ENCODE data around the gene CKLF.
"Not testable (repeated sequence)": the region's sequence is repeated elsewhere in the genome, so short reads cannot be mapped to it uniquely, and the experiment has no call there.

CKLF gene

GRCh38 chr16:66569131-66569530 lies 16.8 kb downstream of the CKLF start:
- no peak for DNase-seq (ENCODE audit: low read depth)

- DNase-seq (ENCODE audit: low read depth): no peak
Measured at GRCh38 chr16:66569827-66570405, 17.5 kb downstream of the CKLF start.

GRCh38 chr16:66572356-66572755 lies 20.0 kb downstream of the CKLF start:
- DNase-seq (ENCODE audit: low read depth): no peak

DNA sequence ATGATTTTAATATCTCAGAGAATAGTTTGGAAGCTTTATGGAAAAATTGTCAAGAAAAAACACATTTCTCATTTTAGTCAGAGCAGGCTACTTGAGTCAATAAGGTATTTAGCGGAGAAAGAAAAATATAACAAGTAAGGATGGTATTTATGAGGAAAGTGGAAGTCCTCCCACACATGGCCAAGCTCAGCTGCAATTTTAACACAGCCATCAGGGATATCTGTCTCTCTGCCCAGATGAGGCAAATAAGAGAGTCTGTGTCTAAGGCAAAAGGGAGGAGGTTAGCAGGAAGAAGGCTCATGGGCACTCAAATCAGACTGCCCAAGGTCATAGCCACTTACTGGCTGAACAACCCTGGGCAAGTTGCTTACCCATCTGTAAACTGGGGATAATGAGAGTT lies 21.7 kb downstream of the CKLF start:
- no peak for DNase-seq (ENCODE audit: low read depth)

- DNase-seq (ENCODE audit: low read depth): no peak
Measured at GRCh38 chr16:66574531-66574930, 22.2 kb downstream of the CKLF start.

DNA sequence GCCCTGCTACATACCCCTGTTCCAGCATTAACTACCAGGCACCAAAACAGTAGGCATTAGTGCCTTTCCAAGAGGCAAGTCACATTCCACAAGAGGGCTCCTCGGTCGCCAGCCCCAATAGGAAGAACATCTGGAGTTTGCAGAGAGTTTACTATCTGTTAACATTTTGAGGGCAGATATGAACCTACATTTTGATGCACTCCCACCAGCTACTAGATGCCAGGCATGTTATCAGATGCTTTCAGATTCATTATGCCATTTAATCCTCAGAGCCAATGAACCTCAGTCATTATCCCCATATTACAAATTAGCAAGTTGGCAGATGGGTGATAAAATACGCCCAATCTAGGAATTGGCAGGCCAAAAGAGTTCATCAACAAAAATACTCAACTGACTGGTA lies 22.7 kb downstream of the CKLF start:
- DNase-seq (ENCODE audit: low read depth): no peak

DNA sequence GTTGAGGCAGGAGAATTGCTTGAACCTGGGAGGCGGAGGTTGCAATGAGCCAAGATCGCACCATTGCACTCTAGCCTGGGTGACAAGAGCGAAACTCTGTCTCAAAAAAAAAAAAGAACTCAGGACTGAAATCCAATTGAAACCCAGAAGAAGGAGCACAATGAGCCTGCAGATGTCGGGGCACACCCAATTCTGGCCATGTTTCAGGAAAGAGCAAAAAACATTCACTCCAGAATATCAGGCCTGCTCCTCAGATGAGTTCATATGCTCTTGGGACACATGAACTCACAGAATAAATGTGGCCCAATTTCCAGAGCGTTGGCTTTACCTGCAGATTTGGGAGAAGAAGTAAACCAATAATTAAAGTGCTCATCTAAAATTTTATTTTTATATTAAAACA lies 23.9 kb downstream of the CKLF start:
- no peak for DNase-seq (ENCODE audit: low read depth)

- DNase-seq (ENCODE audit: low read depth): no peak
Measured at GRCh38 chr16:66578651-66579531, 26.5 kb downstream of the CKLF start, which contains the start of gene CMTM2. Gene CMTM2 (plus strand): TSS chr16:66579463. CDS start chr16:66579608, 145 bp downstream.

DNA sequence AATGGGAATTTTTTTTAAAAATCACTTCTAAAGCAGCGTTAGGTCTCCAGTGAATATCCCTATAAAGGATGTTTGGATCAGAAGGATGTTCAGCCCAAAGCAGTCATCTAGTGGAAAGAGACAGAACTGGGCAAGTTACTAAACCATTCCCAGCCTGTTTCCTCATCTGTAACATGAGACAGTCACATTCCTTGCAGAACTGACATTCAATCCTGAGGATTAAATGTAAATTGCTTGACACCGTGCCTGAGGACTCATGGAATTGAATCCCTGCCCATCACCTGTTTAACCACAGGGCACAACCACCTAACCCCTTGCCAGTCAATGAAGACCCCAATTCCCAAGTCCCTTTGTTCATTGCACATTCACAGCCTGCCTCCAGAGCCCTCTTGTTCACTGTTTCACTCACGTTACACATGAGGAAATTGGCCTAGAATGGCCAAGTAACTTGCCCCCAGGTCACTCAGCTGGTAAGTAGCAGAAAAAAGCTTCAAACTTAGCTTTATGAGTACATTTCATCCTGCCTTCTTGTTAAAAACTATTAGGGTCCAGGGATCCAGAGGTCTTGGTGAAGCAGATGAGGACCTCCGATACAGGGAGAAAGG lies 28.3 kb downstream of the CKLF start:
- no peak for DNase-seq (ENCODE audit: low read depth)

DNA sequence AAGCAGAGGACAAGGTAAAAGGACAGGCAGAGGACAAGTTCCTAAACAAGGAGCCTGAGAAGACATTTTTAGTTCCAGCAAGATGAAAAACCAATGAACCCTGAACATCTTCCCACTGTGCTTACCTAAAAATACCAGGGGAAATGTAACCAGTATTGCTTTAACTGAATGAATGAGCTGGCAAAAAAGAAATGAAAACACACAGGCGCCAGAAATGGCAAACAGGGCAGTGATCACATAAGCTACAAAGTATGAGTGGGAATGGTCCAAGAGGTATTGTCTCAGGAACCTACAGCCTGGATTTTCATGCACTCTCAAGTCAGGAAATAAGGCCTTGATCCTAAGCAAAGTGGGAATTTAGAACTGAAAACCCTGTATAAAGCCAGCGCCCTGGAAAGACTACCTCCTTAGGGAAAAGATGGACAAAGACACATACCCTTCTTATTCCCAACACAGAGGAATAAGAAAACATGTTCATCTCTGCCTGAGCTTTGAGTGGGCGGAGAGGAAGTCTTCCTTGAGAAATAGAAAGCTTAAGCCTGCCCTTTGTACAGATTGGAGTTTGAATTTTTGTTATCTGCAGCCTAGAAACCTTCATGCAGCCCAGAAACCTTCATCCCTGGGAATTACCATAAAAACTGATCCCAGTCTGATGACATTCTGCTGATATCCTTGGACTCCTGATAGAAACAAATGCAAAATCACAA lies 29.0 kb downstream of the CKLF start:
- no peak for DNase-seq (ENCODE audit: low read depth)

- DNase-seq (ENCODE audit: low read depth): no peak
Measured at GRCh38 chr16:66585481-66586239, 33.3 kb downstream of the CKLF start.

- DNase-seq (ENCODE audit: low read depth): no peak
Measured at GRCh38 chr16:66587881-66588600, 35.7 kb downstream of the CKLF start.

DNA sequence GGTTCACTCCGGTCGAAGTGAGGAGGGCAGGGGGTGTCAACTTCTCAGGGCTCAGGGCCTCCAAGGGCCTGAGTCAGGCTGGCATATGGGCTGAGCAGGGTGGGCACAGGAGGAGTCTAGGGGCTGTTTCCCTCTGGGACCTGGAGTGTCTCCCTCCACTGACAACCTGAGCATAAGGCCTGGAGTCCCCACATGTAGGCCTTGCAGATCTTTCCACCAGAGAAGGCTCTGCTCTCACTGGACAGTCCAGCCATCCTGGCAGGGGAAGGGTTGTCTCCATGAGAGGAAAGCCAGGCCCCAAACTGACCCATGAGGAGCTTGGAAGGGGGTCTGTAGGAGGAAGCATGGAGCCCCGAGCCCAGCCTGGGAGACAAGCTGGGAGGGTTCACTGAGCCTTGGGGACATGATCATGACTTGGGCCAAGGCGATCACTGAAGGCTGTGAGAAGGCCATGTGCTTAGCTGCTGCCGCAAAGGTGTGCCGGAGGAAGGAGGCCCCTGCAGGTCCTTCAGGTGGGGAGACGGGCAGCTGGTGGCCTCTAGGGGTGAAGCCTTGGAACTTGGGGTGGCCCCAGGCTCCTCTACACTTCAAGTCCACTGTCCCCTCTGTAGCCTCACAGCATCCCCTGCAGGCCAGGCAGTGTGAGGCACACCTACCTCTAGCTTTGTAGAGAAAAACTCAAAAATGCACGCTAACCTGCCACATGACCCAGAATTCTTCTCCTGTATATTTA lies 36.8 kb downstream of the CKLF start:
- peak; percentile 39 for DNase-seq (ENCODE audit: low read depth)

GRCh38 chr16:66590322-66590721 lies 37.9 kb downstream of the CKLF start:
- no peak for DNase-seq (ENCODE audit: low read depth)

GRCh38 chr16:66591018-66591417 lies 38.6 kb downstream of the CKLF start:
- no peak for DNase-seq (ENCODE audit: low read depth)

DNA sequence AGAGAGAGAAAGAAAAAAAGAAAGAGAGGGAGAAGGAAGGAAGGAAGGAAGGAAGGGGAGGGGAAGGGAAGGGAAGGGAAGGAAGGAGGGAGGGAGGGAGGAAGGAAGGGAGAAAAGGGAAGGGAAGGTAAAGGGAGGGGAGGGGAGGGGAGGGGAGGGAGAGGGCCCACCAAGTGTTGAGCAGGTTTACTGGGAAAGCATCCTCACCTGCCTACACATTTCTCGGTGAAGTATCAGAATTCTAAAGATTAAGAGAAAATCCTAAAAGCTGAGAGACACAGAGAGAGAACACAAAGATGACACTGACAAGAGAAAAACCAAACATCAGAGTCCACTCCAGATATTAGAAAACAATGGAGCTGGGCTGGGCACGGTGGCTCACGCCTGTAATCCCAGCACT lies 39.9 kb downstream of the CKLF start:
- DNase-seq (ENCODE audit: low read depth): no peak

GRCh38 chr16:66592814-66593213 lies 40.4 kb downstream of the CKLF start:
- DNase-seq (ENCODE audit: low read depth): no peak

- DNase-seq (ENCODE audit: low read depth): no peak
Measured at GRCh38 chr16:66594739-66595138, 42.4 kb downstream of the CKLF start.

DNA sequence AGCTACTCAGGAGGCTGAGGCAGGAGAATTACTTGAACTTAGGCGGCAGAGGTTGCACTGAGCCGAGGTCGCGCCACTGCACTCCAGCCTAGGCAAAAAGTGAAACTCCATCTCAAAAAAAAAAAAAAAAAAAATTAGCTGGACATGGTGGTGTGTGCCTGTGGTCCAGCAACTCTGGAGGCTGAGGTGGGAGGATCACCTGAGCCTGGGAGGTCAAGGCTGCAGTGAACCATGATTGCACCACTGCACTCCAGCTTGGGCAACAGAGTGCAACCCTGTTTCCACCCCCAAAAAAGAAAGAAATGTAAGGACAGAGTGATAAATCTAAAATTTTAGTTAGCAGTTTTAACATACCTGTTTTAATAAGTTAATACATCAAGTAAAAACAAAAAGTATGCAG lies 44.2 kb downstream of the CKLF start:
- not testable (repeated sequence) for DNase-seq (ENCODE audit: low read depth)
